Sigmoid colon (tissue), 7 donors: Measurements from ENCODE around the gene EQTN. TPM values are rescaled to one million over a fixed set of nuclear protein-coding genes. Genes with fewer than 3 reads are reported as not detected.
A peak's percentile ranks its signal among the peaks of the same experiment; 100 is the strongest.

Experiments used
- DNase-seq: peaks from one replicate; pipeline ENCODE4 v3.0.0-alpha.2; 2019
- H3K27ac ChIP-seq, 4 donors: fragments of 200-600 bp; sonication (generic); one replicate each; pipeline ENCODE4 v1.5.1; 2016 to 2019; ENCODE audit warnings: mild to moderate bottlenecking in 1 of 4
- H3K27me3 ChIP-seq, 3 donors: fragments of 200-600 bp; sonication (generic); one replicate each; pipeline ENCODE4 v1.5.1; 2019; ENCODE audit warnings: mild to moderate bottlenecking in 1 of 3
- H3K36me3 ChIP-seq, 4 donors: fragments of 200-600 bp; sonication (generic); one replicate each; pipeline ENCODE4 v1.5.1; 2016 to 2019
- H3K4me1 ChIP-seq, 4 donors: fragments of 200-600 bp; sonication (generic); one replicate each; pipeline ENCODE4 v1.5.1; 2017 to 2019
- H3K4me3 ChIP-seq, 4 donors: fragments of 200-600 bp; sonication (generic); one replicate each; pipeline ENCODE4 v1.5.1; 2017 to 2019; ENCODE audit warnings: mild to moderate bottlenecking in 2 of 4, moderate library complexity in 1 of 4
- H3K9me3 ChIP-seq, 4 donors: fragments of 200-600 bp in 3 of 4; sonication (generic) in 3 of 4; one replicate each; pipeline versions ENCODE4 v1.5.1 to v1.6.1; 2013 to 2019
- CTCF ChIP-seq, 4 experiments: fragments of 450-650 bp in 3 of 4; fragments of 200-600 bp in 1 of 4; IDR thresholded peaks; one replicate each; pipeline ENCODE4 v1.5.1; 2016 to 2019; ENCODE audit warnings: antibody characterized with exemption in 4 of 4, mild to moderate bottlenecking in 3 of 4, moderate library complexity in 2 of 4
- EP300 ChIP-seq, 4 donors: sonication (generic); formaldehyde crosslinking; IDR thresholded peaks; one replicate each; pipeline ENCODE4 v1.6.1; 2017; ENCODE audit warnings: antibody characterized with exemption in 4 of 4
- POLR2A ChIP-seq, 2 donors: fragments of 450-650 bp; IDR thresholded peaks; one replicate each; pipeline ENCODE4 v1.6.1; 2016; ENCODE audit warnings: antibody characterized with exemption in 2 of 2, mild to moderate bottlenecking in 2 of 2, moderate library complexity in 2 of 2
- POLR2AphosphoS5 ChIP-seq, 4 donors: sonication (generic); formaldehyde crosslinking; IDR thresholded peaks; one replicate each; pipeline ENCODE4 v1.6.1; 2017; ENCODE audit warnings: antibody characterized with exemption in 4 of 4
- WGBS, 2 donors: extraction: QIAGEN DNeasy Blood & Tissue Kit; methylation state at CpG; one replicate each; pipeline ENCODE4 v1.1.7; 2013; 5-methylcytosine and 5-hydroxymethylcytosine counted together
- intact Hi-C: fragments of 100-400 bp; cut with DNase I; formaldehyde crosslinking; loops from one replicate; pipeline ENCODE4 v1.15.1; 2023
- polyA plus RNA-seq, 3 donors: library from polyadenylated mRNA; stranded (reverse); fragments of 200-250 nt; gene quantifications; one replicate each; pipeline ENCODE4 v1.2.3, GENCODE V29; 2013
- total RNA-seq, 4 donors: library from RNA; depleted of rRNA; stranded (reverse); fragments of >200 nt; gene quantifications; one replicate each; pipeline ENCODE4 v1.1.0, GENCODE V29; 2016
- donor health status: healthy with polysubstance abuse.
- donor health status: Bipolar disorder and iron deficiency.
- donor health status: healthy.

The EQTN gene
- total and polyA plus RNA-seq, 7 donors: 0.17 to 0.71 TPM; not detected in 5

DNA sequence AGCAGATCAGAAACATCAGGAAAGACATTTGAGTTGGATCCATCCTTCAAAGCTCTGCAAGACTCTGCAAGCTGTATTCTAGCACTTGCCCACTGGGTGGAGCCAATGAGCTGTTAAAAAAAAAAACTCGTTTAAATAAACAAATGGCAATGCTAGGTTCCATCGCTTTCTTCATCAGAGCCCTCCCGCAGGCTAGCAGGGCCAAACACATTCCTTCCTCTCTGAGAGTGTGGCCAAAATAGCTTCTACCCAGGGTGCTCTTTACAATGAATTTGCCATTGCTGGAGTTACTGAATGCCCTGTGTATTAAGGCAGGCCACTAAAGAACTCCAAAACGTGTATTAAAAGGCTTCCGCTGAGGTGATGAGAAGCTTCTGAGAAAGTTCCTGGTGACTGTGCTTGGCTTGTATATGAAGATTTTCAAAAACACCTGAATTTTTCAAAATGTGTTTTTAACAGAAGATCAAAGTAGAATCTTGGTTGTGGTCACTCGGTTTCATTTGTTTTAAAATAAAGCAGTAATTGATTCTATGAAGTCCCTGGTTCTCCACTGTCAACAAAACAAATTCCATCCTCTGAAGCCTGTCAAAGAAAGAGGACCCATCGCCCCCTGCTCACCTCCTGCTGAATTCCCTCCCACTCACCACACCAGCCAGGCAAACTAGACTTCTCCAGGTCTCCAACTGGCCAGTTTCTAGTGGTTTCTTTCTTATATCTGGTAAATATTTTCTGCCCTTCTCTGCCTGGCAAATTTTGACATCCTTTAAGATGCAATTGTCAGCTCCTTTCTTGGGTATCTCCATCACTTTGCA, 36.5 kb upstream of the EQTN start:
- intact Hi-C loops: loop anchor here (1.0 kb wide), 1 partner anchor 196 kb away; the partner anchor contains the start of gene MOB3B
- WGBS, 2 donors: 39 to 42% methylated on average over 7 of the region's 7 CpGs

DNA sequence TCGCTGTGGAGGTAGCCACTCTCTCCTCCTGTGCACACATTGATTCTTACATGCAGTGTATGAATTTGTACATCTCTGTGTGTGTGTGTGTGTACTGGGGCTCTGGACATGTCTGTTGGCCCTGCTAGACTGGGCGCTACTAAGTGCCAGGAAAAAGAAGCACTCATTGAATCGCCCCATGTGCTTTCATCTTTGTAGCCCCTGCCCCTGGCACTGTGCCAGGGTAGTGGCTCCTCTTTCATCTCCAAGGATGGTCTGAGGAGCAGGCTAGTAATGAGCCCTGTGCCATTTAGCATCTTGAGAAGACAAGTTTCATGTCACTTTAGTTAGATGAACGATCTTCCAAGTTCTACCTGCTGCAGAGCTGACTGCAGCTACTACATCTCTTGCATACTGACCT, 34.4 kb upstream of the EQTN start:
- Histone ChIP-seq H3K4me3 (no peak overlapping the region), H3K27me3 (no peaks in the 10 kb centered on the region), H3K9me3 (no peaks in the 10 kb centered on the region), H3K27ac (no peak overlapping the region), H3K4me1 (peaks cover 0 to 9% (median 7%) of the 10 kb centered on the region in 4 donors), H3K36me3 (no peaks in the 10 kb centered on the region)
- WGBS, 2 donors: 91 to 93% methylated on average over 4 of the region's 4 CpGs
- DNase-seq: no peak
- intact Hi-C loops: no loop called here
- TF ChIP-seq EP300 (IDR thresholded peaks at IDR 0.05): no peak
- TF ChIP-seq POLR2AphosphoS5 (IDR thresholded peaks at IDR 0.05): no peak
- no peak for TF ChIP-seq CTCF (IDR thresholded peaks at IDR 0.05)
- no peak for TF ChIP-seq POLR2A (IDR thresholded peaks at IDR 0.05)

More for the DNA sequence above, 36.5 kb upstream of the EQTN start:
- TF ChIP-seq EP300 (IDR thresholded peaks at IDR 0.05): peak in 1 of 4 donors; percentile 2
- TF ChIP-seq POLR2A (IDR thresholded peaks at IDR 0.05): no peak
- peak; percentile 71 to 89 (median 78) for TF ChIP-seq CTCF (IDR thresholded peaks at IDR 0.05)
- TF ChIP-seq POLR2AphosphoS5 (IDR thresholded peaks at IDR 0.05): peak in 3 of 4 donors; percentile 6 to 36 (median 22)
- peaks cover 0 to 18% (median 16%) of the 10 kb centered on the region in 4 donors for H3K4me1 ChIP-seq
- DNase-seq: peak; percentile 85
- H3K27ac ChIP-seq: peak overlapping the region in 1 of 4 donors; percentile 26
- no peaks in the 10 kb centered on the region for H3K27me3 ChIP-seq
- H3K9me3 ChIP-seq: no peaks in the 10 kb centered on the region
- H3K36me3 ChIP-seq: no peaks in the 10 kb centered on the region
- H3K4me3 ChIP-seq: no peak overlapping the region

- 88 to 93% methylated on average over 9 of the region's 9 CpGs for WGBS, 2 donors
- Histone ChIP-seq H3K9me3 (peaks cover 0 to 5% (median 0%) of the 10 kb centered on the region in 4 donors), H3K4me1 (peaks cover 0 to 9% (median 7%) of the 10 kb centered on the region in 4 donors), H3K4me3 (no peak overlapping the region), H3K36me3 (no peaks in the 10 kb centered on the region), H3K27ac (no peak overlapping the region), H3K27me3 (no peaks in the 10 kb centered on the region)
- intact Hi-C loops: no loop called here
- DNase-seq: no peak
- TF ChIP-seq EP300 (IDR thresholded peaks at IDR 0.05): no peak
- no peak for TF ChIP-seq POLR2A (IDR thresholded peaks at IDR 0.05)
- no peak for TF ChIP-seq CTCF (IDR thresholded peaks at IDR 0.05)
- no peak for TF ChIP-seq POLR2AphosphoS5 (IDR thresholded peaks at IDR 0.05)
Observed at GRCh38 chr9:27329291-27329690, 32.3 kb upstream of the EQTN start.

DNA sequence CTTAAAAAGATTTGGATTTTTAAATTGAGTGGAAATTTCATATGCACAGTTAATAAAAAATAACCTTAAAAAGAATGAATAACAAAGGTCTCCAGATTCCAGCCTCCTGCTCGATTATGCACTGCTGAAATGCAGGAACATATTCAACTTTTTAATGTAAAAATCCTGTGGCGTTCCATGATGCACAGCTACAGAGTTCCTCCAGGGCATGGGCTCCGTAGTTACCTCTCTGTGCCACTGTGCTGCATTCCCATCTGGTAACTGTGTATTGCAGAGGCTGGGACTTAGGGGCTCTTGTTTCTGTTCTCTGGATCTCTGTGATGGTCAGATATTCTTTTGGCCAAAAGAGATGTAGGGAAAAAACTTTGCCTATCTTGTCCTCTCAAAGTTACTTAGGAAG, 31.5 kb upstream of the EQTN start:
- H3K4me1 ChIP-seq: peaks cover 0 to 5% (median 3%) of the 10 kb centered on the region in 4 donors
- DNase-seq: no peak
- no peak overlapping the region for H3K4me3 ChIP-seq
- intact Hi-C loops: no loop called here
- TF ChIP-seq EP300 (IDR thresholded peaks at IDR 0.05) (no peak), POLR2A (IDR thresholded peaks at IDR 0.05) (no peak), POLR2AphosphoS5 (IDR thresholded peaks at IDR 0.05) (no peak), CTCF (IDR thresholded peaks at IDR 0.05) (no peak)
- WGBS, 2 donors: 89 to 90% methylated on average over 3 of the region's 3 CpGs
- H3K9me3 ChIP-seq: peaks cover 0 to 5% (median 0%) of the 10 kb centered on the region in 4 donors
- H3K36me3 ChIP-seq: no peaks in the 10 kb centered on the region
- no peak overlapping the region for H3K27ac ChIP-seq
- no peaks in the 10 kb centered on the region for H3K27me3 ChIP-seq
